GM18519 (cell line): ENCODE data around the gene NEURL3.
"Not testable (repeated sequence)": the region's sequence is repeated elsewhere in the genome, so short reads cannot be mapped to it uniquely, and the experiment has no call there.

ENCODE experiments used
- ATAC-seq: cut with Tn5 transposase; IDR thresholded peaks from one replicate; pipeline ENCODE4 v1.9.1; 2021; ENCODE audit warnings: mild to moderate bottlenecking, moderate library complexity; ENCODE audit not compliant: unreplicated experiment, low FRiP score

The NEURL3 gene

GRCh38 chr2:96491860-96492497 is 13.2 kb downstream of the NEURL3 start:
- no peak for ATAC-seq

DNA sequence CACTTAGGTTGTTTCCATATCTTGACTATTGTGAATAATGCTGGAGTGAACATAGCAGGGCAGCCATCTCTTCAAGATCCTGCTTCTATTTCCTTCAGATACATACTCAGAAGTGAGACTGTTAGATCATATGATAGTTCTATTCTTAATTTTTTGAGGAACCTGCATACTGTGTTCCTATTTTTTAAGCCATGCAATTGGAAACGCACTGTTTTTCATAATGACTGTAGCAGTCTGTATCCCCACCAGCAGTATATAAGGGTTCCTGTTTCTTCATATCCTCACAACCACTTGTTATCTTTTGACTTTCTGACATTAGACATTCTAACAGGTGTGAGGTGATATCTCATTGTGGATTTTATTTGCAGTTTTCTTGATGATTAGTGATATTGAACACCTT is 15.5 kb downstream of the NEURL3 start:
- ATAC-seq = no peak

DNA sequence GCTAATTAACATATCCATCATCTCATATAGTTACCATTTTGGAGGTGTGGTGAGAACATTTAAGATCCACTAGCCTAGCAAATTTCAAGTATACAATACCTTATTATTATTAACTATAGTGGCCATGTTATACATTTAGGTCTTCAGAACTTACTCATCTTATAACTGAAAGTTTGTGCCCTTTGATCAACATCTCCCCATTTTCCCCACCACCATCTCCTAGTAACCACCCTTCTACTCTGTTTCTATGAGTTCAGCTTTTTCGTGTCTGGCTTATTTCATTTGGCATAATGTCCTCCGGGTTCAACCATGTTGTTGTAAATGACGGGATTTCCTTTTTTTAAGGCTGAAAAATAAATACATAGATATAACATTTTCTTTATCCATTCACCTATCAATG is 15.9 kb downstream of the NEURL3 start:
- ATAC-seq = no peak

- ATAC-seq = no peak
Observed at GRCh38 chr2:96486696-96487095, 18.5 kb downstream of the NEURL3 start.

GRCh38 chr2:96485751-96486651 is 19.2 kb downstream of the NEURL3 start:
- no peak for ATAC-seq

DNA sequence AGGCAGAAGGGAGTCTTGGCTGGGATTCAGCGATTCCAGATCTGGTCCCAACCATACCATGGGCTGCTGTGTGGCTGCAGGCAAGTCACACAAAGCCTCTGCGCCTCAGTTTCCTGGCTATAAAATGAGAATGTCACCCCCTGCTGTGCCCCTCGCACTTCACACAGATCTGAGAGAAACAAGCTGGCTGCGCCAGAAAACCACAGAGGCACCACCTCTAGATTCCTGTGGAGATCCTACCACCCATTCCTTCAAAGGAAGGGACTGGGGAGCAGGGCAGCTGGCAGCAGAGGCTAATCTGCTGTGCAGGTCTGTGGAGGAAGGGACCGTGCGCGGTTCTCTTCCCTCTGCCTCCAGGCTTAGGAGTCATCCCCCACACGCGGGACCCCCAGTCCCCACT is 19.8 kb downstream of the NEURL3 start:
- no peak for ATAC-seq

- no peak for ATAC-seq
Observed at GRCh38 chr2:96484091-96484490, 21.1 kb downstream of the NEURL3 start.

GRCh38 chr2:96477458-96477857 is 27.7 kb downstream of the NEURL3 start:
- ATAC-seq = no peak

DNA sequence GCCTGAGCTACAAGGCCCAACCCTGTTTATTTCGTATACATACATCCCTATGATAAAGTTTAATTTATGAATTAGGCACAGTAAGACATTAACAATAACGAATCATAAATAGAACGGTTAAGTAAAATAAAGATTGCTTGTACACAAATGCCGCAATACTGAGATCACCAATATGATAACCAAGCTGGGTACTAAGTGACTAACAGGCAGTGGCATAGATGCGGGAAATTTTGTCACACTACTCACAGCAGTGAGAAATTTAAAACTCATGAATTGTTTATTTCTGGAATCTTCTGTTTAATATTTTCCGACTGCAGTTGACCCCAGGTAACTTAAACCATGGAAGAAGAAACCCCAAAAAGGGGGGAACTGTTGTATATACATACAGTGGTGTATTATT is 33.4 kb downstream of the NEURL3 start:
- ATAC-seq = no peak

DNA sequence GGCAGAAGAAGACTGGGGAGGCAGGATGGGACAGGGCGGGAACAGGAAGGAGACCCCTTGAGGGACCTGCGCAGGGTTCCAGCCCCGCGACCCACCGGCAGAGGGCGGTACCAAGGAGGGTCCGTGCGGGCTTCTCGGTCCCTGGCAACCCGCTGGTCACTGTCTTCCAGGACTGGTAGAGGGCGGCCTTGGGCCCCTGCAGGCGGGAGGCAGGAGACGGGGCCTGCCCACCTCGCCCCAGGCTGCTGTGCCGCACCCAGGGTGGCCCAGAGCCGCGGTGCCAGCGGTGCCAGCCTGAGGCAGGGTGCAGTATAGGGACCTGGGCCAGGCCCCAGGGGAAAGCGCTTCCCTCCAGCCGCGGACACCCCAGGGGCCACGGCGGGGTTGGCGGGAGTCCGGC is 34.5 kb downstream of the NEURL3 start:
- ATAC-seq = no peak

DNA sequence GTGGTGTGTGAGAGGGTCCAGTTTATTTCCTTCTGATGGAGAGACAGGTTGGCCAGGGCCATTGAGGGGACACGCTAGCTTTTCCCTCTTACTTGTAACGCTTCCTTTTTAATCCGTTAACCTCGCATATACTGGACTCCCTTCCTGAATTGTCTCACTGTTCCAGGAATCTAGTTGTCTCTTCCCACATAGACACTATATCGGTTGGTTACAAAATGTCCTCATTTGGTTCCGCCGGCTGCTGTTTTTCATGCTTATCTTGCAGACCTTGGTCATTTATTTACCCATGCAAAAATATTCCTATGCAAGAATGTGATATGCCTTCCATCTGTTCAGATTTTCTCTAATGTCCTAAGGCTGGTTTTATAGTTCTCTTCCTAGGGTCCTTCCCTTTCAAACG is 35.0 kb downstream of the NEURL3 start:
- no peak for ATAC-seq

- ATAC-seq = no peak
Observed at GRCh38 chr2:96468904-96469303, 36.3 kb downstream of the NEURL3 start.

- no peak for ATAC-seq
Observed at GRCh38 chr2:96464651-96465050, 40.5 kb downstream of the NEURL3 start.

DNA sequence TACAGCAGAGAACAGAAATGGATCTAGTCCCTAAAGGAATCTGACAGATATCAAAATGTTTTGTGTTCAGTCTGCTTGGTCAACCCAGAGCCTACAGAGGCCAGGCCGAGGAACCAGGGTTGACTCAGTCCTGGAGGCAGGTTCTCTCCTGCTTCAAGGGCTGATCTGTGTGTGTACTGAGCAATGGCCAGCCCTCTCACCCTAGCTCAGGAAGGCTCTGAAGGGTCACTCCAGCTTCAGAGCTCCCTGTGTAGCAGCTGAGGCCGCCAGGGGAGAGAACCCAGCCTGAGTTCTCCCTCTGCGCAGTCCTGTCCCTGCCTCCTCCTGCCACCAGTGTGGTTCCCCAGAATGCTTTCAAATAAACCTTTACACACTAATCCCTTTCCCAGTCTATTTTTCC is 41.1 kb downstream of the NEURL3 start:
- no peak for ATAC-seq

- no peak for ATAC-seq
Observed at GRCh38 chr2:96463119-96463518, 42.0 kb downstream of the NEURL3 start.

- not testable (repeated sequence) for ATAC-seq
Observed at GRCh38 chr2:96461616-96462015, 43.5 kb downstream of the NEURL3 start.

DNA sequence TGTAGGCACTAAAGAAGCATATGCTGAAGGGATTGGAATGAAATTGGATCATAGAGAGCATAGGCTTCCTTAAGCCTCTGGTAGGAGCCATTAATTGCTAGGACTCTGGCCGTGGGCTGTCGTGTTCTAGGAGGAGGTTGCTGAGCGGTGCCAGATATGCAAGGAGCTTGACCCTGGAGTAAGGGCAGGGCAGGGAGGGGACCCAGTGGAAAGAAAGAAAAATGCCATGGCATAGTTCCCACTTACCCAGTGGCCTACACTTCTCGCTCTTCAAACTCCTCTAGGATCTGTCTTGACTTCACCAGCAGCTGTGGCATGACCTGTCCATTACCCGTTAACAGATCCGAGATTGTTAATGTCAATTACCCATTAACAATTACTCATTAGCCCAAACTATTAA is 53.1 kb downstream of the NEURL3 start:
- no peak for ATAC-seq

GRCh38 chr2:96449637-96450036 is 55.5 kb downstream of the NEURL3 start:
- no peak for ATAC-seq

DNA sequence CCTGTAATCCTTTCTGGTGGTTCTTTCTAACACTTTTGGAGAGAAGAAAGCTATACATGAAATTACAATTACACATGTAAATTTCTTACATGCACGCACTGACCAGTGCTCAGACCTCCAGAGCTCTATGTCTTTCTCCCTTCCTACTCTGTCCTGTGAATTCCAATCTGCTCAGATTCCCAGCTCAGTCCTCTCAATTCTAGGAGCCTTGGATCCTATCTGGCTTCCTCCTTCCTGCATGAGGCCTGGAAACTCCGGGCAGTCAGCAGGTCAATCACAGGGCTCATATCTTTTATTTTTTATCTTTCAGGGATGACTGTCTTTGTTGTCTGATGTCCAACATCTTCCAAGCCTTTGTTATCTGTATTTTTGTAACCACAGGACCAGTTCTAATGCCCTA is 56.0 kb downstream of the NEURL3 start:
- no peak for ATAC-seq

GRCh38 chr2:96447726-96448125 is 57.4 kb downstream of the NEURL3 start:
- ATAC-seq = no peak
